Testis (tissue), 2 donors: ENCODE results near the gene SH3BP4.

Source experiments
- CTCF ChIP-seq, 3 experiments: fragments of 450-650 bp in 2 of 3; fragments of 200-600 bp in 1 of 3; sonication (generic) in 1 of 3; IDR thresholded peaks; one replicate each; pipeline ENCODE4 v1.5.1; 2016 to 2019; ENCODE audit warnings: antibody characterized with exemption in 3 of 3, mild to moderate bottlenecking in 2 of 3, moderate library complexity in 1 of 3
- POLR2A ChIP-seq: fragments of 450-650 bp; IDR thresholded peaks from one replicate; pipeline ENCODE4 v1.6.1; 2017; ENCODE audit warnings: antibody characterized with exemption, mild to moderate bottlenecking, moderate library complexity

- TF ChIP-seq POLR2A (no peak), CTCF (IDR thresholded peaks at IDR 0.05) (no peak)
Observed at GRCh38 chr2:235061656-235062055, 109.8 kb downstream of the SH3BP4 start.
